Kidney (tissue), 14 donors: ENCODE data around the gene NRIP2. TPM values are rescaled to one million over a fixed set of nuclear protein-coding genes. Genes with fewer than 3 reads are reported as not detected.

Experiments used
- DNase-seq, 5 donors: peaks; one replicate each; pipeline ENCODE4 v3.0.0-alpha.2; 2013 to 2020
- FAIRE-seq: peaks from 2 replicates; lab custom pipeline; 2012; peaks lifted over from hg19 to GRCh38; lab: Jason Lieb, UNC
- H3K27ac ChIP-seq, 2 donors: one replicate each; pipeline ENCODE4 v1.7.0; 2013; ENCODE audit warnings: low read depth in 2 of 2, low read length in 2 of 2, inconsistent platforms in 1 of 2
- H3K27me3 ChIP-seq: one replicate; pipeline ENCODE4 v1.7.1; 2013; ENCODE audit warnings: low read length, inconsistent platforms; ENCODE audit not compliant: control insufficient read depth, insufficient read depth
- H3K36me3 ChIP-seq, 3 donors: one replicate each; pipeline versions ENCODE4 v1.7.0 to v1.7.1; 2013; ENCODE audit warnings: low read length in 3 of 3, control low read depth in 1 of 3, inconsistent platforms in 1 of 3; ENCODE audit not compliant: insufficient read depth in 3 of 3, control insufficient read depth in 2 of 3
- H3K4me1 ChIP-seq, 3 donors: one replicate each; pipeline versions ENCODE4 v1.7.0 to v1.7.1; 2013; ENCODE audit warnings: low read length in 3 of 3, inconsistent platforms in 1 of 3, low read depth in 1 of 3; ENCODE audit not compliant: control insufficient read depth in 2 of 3, insufficient read depth in 2 of 3
- H3K4me3 ChIP-seq, 3 donors: one replicate each; pipeline versions ENCODE4 v1.7.0 to v1.8.1; 2013; ENCODE audit warnings: low read length in 3 of 3, control low read depth in 1 of 3, inconsistent platforms in 1 of 3
- H3K9ac ChIP-seq, 3 donors: one replicate each; pipeline versions ENCODE4 v1.7.0 to v1.7.1; 2013; ENCODE audit warnings: low read length in 3 of 3, control low read depth in 1 of 3, inconsistent platforms in 1 of 3
- H3K9me3 ChIP-seq, 3 donors: one replicate each; pipeline versions ENCODE4 v1.7.0 to v1.7.1; 2013; ENCODE audit warnings: low read length in 3 of 3, control low read depth in 1 of 3, inconsistent platforms in 1 of 3; ENCODE audit not compliant: control insufficient read depth in 2 of 3, insufficient read depth in 1 of 3
- CTCF ChIP-seq: IDR thresholded peaks from 3 replicates; pipeline ENCODE4 v1.5.1; 2012; ENCODE audit warnings: mild to moderate bottlenecking, moderate library complexity, borderline replicate concordance; ENCODE audit not compliant: insufficient read depth; ENCODE audit errors: extremely low read depth
- intact Hi-C: fragments of 100-400 bp; cut with DNase I; formaldehyde crosslinking; loops from one replicate; pipeline ENCODE4 v1.11.1; 2022
- polyA plus RNA-seq: library from polyadenylated mRNA; stranded (reverse); fragments of 350-450 nt; fragmentation: Illumina TruSeq; extraction: RNeasy Lipid Tissue Mini Kit (QIAGEN cat#74804); gene quantifications from one replicate; pipeline ENCODE4 v1.2.3, GENCODE V29; 2014; ENCODE audit warnings: low read depth, low replicate concordance; ENCODE audit not compliant: insufficient read depth
- total RNA-seq: library from RNA; stranded (reverse); fragmentation: NEBNext Ultra II Directional; extraction: Animal tissue kit (Norgen Biotek cat#: 25700); gene quantifications from one replicate; pipeline ENCODE4 v1.2.1, GENCODE V29; 2021
- donor health status: control.
- donor health status: control.
- donor health status: control.
- donor health status: control.
- donor health status: control.
- donor health status: DM: yes; HTN: yes; CAD: no.
- donor health status: Normal renal cell carcinoma (clear cell type).

The NRIP2 gene
- total and polyA plus RNA-seq, 2 donors from 2014 or later = 11.7 to 15.9 TPM

DNA sequence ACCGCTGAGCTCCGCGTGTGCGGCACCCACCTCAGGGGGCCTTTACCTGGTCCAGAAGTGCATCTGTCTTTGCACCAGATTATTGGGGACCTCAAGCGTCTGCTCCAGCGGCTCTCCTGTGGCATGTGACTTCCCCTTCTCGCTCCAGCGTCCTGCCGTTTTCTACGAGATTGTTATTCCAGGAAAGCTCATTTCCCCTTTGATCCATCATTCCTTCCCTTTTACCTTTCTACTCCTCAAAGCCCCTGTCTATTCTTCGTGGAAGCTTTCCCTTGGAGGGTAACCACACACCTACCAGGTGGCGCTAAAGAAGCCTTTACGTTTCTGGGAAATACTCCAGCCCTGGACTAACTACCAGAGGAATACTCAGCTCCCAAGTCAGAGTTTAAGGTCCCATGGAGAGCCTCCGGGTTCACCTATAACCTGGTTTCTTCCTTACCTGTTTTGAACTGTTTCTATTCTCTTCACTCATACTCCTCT, 38.6 kb downstream of the NRIP2 start:
- H3K9me3 ChIP-seq = no peaks in the 10 kb centered on the region
- intact Hi-C loops = no loop called here
- peak overlapping the region; percentile 4 to 83 (median 27) for H3K9ac ChIP-seq
- FAIRE-seq (no peak), DNase-seq (peak in 2 of 5 donors; percentile 28 to 41)
- H3K4me1 ChIP-seq = peaks cover 5 to 17% (median 15%) of the 10 kb centered on the region in 3 donors
- peak; percentile 16 for TF ChIP-seq CTCF
- peak overlapping the region; percentile 57 to 92 (median 91) for H3K4me3 ChIP-seq
- H3K27me3 ChIP-seq = no peaks in the 10 kb centered on the region
- H3K27ac ChIP-seq = peak overlapping the region; percentile 79 to 81
- peaks cover 19 to 46% (median 37%) of the 10 kb centered on the region in 3 donors for H3K36me3 ChIP-seq

- no peak for FAIRE-seq
- Histone ChIP-seq H3K36me3 (peaks cover 18 to 39% (median 30%) of the 10 kb centered on the region in 3 donors), H3K4me1 (peaks cover 5 to 17% (median 15%) of the 10 kb centered on the region in 3 donors), H3K27me3 (no peaks in the 10 kb centered on the region), H3K27ac (peak overlapping the region; percentile 80 to 81), H3K4me3 (peak overlapping the region; percentile 57 to 92 (median 91)), H3K9ac (peak overlapping the region; percentile 4 to 83 (median 27)), H3K9me3 (no peaks in the 10 kb centered on the region)
- TF ChIP-seq CTCF = no peak
- intact Hi-C loops = no loop called here
- DNase-seq = peak; percentile 69 to 92 (median 83)
These were observed 39.3 kb downstream of the NRIP2 start for GRCh38 chr12:2795291-2796186.

GRCh38 chr12:2794736-2795289, 40.0 kb downstream of the NRIP2 start, which contains the start of gene FKBP4:
Gene FKBP4 (plus strand): TSS chr12:2794970. CDS start chr12:2795140, 170 bp downstream.
- H3K4me3 ChIP-seq = peak within 1 kb of the TSS; percentile 57 to 92 (median 91)
- DNase-seq (peak; percentile 86 to 97 (median 92)), FAIRE-seq (no peak)
- no peaks in the 10 kb centered on the region for H3K9me3 ChIP-seq
- TF ChIP-seq CTCF = no peak
- H3K9ac ChIP-seq = peak within 1 kb of the TSS; percentile 27 to 83 (median 74)
- intact Hi-C loops = no loop called here
- H3K27ac ChIP-seq = peak within 1 kb of the TSS; percentile 80 to 87
- peaks cover 5 to 17% (median 15%) of the 10 kb centered on the region in 3 donors for H3K4me1 ChIP-seq
- H3K27me3 ChIP-seq = no peaks in the 10 kb centered on the region
- H3K36me3 ChIP-seq = peaks cover 16 to 32% (median 23%) of the 10 kb centered on the region in 3 donors
